ENCODE data around the gene NF2. TPM values are rescaled to one million over a fixed set of nuclear protein-coding genes. Genes with fewer than 3 reads are reported as not detected.

Gene NF2
- total RNA-seq, 1 experiment from 2014 or later: 132 TPM

DNA sequence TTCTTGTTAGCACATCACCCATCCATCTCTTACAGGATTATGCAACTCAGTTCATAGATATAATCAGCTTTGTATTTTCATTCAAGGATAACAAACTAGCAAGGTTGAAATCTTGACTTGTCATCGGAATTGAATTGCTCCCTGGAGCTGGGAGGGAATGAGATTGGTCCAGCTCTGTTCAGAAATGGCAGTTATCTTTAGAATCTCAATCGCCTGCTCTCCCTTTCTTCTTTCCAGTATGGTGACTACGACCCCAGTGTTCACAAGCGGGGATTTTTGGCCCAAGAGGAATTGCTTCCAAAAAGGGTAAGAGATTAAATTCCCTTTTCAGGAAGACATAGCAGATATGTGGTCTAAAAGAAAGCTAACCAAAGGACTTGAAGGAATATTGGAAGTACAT lies 51.0 kb downstream of the NF2 start:
- CTCF ChIA-PET: interaction anchor here (0.7 to 0.9 kb wide), 2 partner anchors 8 to 18 kb away, joined by 3 read pairs; no protein-coding TSS in a partner anchor
- Mint-ChIP-seq H3K4me3 (ENCODE audit: low read depth, unreplicated experiment) (no peak overlapping the region), H3K27ac (ENCODE audit: unreplicated experiment) (no peak overlapping the region), H3K27me3 (ENCODE audit: unreplicated experiment) (no peaks in the 10 kb centered on the region), H3K36me3 (ENCODE audit: insufficient read depth, unreplicated experiment) (peaks cover 41% of the 10 kb centered on the region), H3K9me3 (ENCODE audit: low read depth, unreplicated experiment) (no peaks in the 10 kb centered on the region), H3K4me1 (ENCODE audit: low read depth, unreplicated experiment) (no peaks in the 10 kb centered on the region)
- BruUV-seq (replicated peaks): no TSS peak
- no peak for DNase-seq
- intact Hi-C loops (cut with micrococcal nuclease; ENCODE audit: unreplicated experiment): no loop called here
- TF ChIP-seq CTCF (IDR thresholded peaks at IDR 0.05; ENCODE audit: unreplicated experiment): no peak

GRCh38 chr22:29654882-29655281 lies 51.4 kb downstream of the NF2 start:
- CTCF ChIA-PET: interaction anchor here (0.7 to 0.9 kb wide), 3 partner anchors 9 to 30 kb away, joined by 3 read pairs; no protein-coding TSS in a partner anchor
- TF ChIP-seq CTCF (IDR thresholded peaks at IDR 0.05; ENCODE audit: unreplicated experiment): no peak
- BruUV-seq (replicated peaks): no TSS peak
- Mint-ChIP-seq H3K9me3 (ENCODE audit: low read depth, unreplicated experiment) (no peaks in the 10 kb centered on the region), H3K36me3 (ENCODE audit: insufficient read depth, unreplicated experiment) (peaks cover 39% of the 10 kb centered on the region), H3K27ac (ENCODE audit: unreplicated experiment) (no peak overlapping the region), H3K4me3 (ENCODE audit: low read depth, unreplicated experiment) (no peak overlapping the region), H3K4me1 (ENCODE audit: low read depth, unreplicated experiment) (no peaks in the 10 kb centered on the region), H3K27me3 (ENCODE audit: unreplicated experiment) (no peaks in the 10 kb centered on the region)
- intact Hi-C loops (cut with micrococcal nuclease; ENCODE audit: unreplicated experiment): no loop called here
- no peak for DNase-seq

GRCh38 chr22:29658176-29658575 lies 54.7 kb downstream of the NF2 start:
- Mint-ChIP-seq H3K9me3 (ENCODE audit: low read depth, unreplicated experiment) (no peaks in the 10 kb centered on the region), H3K36me3 (ENCODE audit: insufficient read depth, unreplicated experiment) (peaks cover 35% of the 10 kb centered on the region), H3K27me3 (ENCODE audit: unreplicated experiment) (no peaks in the 10 kb centered on the region), H3K4me1 (ENCODE audit: low read depth, unreplicated experiment) (no peaks in the 10 kb centered on the region), H3K27ac (ENCODE audit: unreplicated experiment) (no peak overlapping the region), H3K4me3 (ENCODE audit: low read depth, unreplicated experiment) (no peak overlapping the region)
- no peak for DNase-seq
- no peak for TF ChIP-seq CTCF (IDR thresholded peaks at IDR 0.05; ENCODE audit: unreplicated experiment)
- CTCF ChIA-PET: no interaction called here
- no TSS peak for BruUV-seq (replicated peaks)
- intact Hi-C loops (cut with micrococcal nuclease; ENCODE audit: unreplicated experiment): no loop called here

DNA sequence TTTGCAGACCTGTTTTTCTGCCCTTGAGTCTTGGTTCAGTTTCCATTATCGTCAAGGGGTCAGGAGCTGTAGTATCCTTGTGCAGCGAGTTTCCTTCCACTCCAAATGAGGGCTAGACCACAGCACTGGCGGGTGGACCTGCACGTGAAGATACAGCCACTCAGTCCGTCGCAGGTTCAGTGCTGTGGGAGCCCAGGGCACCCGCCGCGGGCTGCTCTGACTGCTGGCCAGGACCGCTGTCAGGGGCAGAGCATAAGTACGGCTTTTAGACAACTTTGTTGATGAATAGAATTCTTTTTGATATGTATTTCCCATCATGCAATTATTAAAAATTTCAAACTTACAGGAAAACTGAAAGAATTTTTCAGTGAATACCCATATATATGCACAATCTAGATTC lies 56.6 kb downstream of the NF2 start:
- DNase-seq: no peak
- intact Hi-C loops (cut with micrococcal nuclease; ENCODE audit: unreplicated experiment): no loop called here
- H3K4me3 Mint-ChIP-seq (ENCODE audit: low read depth, unreplicated experiment): no peak overlapping the region
- no peaks in the 10 kb centered on the region for H3K27me3 Mint-ChIP-seq (ENCODE audit: unreplicated experiment)
- H3K27ac Mint-ChIP-seq (ENCODE audit: unreplicated experiment): no peak overlapping the region
- peaks cover 39% of the 10 kb centered on the region for H3K36me3 Mint-ChIP-seq (ENCODE audit: insufficient read depth, unreplicated experiment)
- H3K9me3 Mint-ChIP-seq (ENCODE audit: low read depth, unreplicated experiment): no peaks in the 10 kb centered on the region
- no TSS peak for BruUV-seq (replicated peaks)
- CTCF ChIA-PET: no interaction called here
- no peaks in the 10 kb centered on the region for H3K4me1 Mint-ChIP-seq (ENCODE audit: low read depth, unreplicated experiment)
- no peak for TF ChIP-seq CTCF (IDR thresholded peaks at IDR 0.05; ENCODE audit: unreplicated experiment)

Measured in Calu3 (cell line).